Common myeloid progenitor, CD34-positive (primary cell): ENCODE results near the gene MAN1C1.

Experiments used
- CTCF ChIA-PET: fragments of 350-600 bp; sonication (Branson Sonifier 250); formaldehyde crosslinking; loops from one replicate; lab custom pipeline; 2021; ENCODE audit warnings: antibody characterized with exemption; lab: Charles Lee
- POLR2A ChIA-PET: fragments of 350-600 bp; sonication (Branson Sonifier 250); formaldehyde crosslinking; loops from one replicate; lab custom pipeline; 2021; ENCODE audit warnings: antibody characterized with exemption; lab: Charles Lee
- DNase-seq, 3 donors: peaks; one replicate each; pipeline versions ENCODE4 v3.0.0 to v3.0.0-alpha.2; 2013
- H3K27ac ChIP-seq, 2 experiments: 1 replicate in 1 of 2; 2 replicates in 1 of 2; pipeline ENCODE4 v1.7.0; 2013; ENCODE audit warnings: inconsistent platforms in 2 of 2, low read length in 2 of 2, mild to moderate bottlenecking in 2 of 2, low read depth in 1 of 2, moderate library complexity in 1 of 2; ENCODE audit not compliant: severe bottlenecking in 2 of 2, insufficient read depth in 1 of 2, poor library complexity in 1 of 2
- H3K27me3 ChIP-seq, 5 experiments: replicated peaks in 2 of 5; 1 replicate in 3 of 5; 2 replicates in 2 of 5; pipeline versions ENCODE4 v1.6.1 to v1.7.0; 2013; ENCODE audit warnings: low read length in 4 of 5, mild to moderate bottlenecking in 2 of 5, moderate library complexity in 2 of 5, inconsistent platforms in 1 of 5; ENCODE audit not compliant: insufficient read depth in 5 of 5, control insufficient read depth in 4 of 5
- H3K36me3 ChIP-seq, 4 experiments: 1 replicate in 2 of 4; 2 replicates in 2 of 4; pipeline versions ENCODE4 v1.6.1 to v1.7.0; 2013; ENCODE audit warnings: low read length in 3 of 4, control low read depth in 1 of 4, mild to moderate bottlenecking in 1 of 4; ENCODE audit not compliant: control insufficient read depth in 4 of 4, insufficient read depth in 4 of 4
- H3K4me1 ChIP-seq, 4 experiments: 1 replicate in 3 of 4; 2 replicates in 1 of 4; pipeline versions ENCODE4 v1.6.1 to v1.7.1; 2013; ENCODE audit warnings: low read length in 3 of 4, mild to moderate bottlenecking in 3 of 4, control low read depth in 1 of 4, inconsistent platforms in 1 of 4, moderate library complexity in 1 of 4; ENCODE audit not compliant: control insufficient read depth in 4 of 4, insufficient read depth in 4 of 4; ENCODE audit errors: control extremely low read depth in 1 of 4
- H3K4me3 ChIP-seq, 7 experiments: 1 replicate in 4 of 7; 2 replicates in 3 of 7; pipeline versions ENCODE4 v1.5.1 to v1.7.0; 2013; ENCODE audit warnings: mild to moderate bottlenecking in 7 of 7, low read length in 6 of 7, moderate library complexity in 6 of 7, inconsistent platforms in 2 of 7, low read depth in 2 of 7, control low read depth in 1 of 7; ENCODE audit not compliant: insufficient read depth in 4 of 7, control insufficient read depth in 1 of 7; ENCODE audit errors: extremely low read depth in 1 of 7
- H3K9me3 ChIP-seq, 5 experiments: 1 replicate in 4 of 5; 2 replicates in 1 of 5; pipeline versions ENCODE4 v1.6.1 to v1.7.1; 2013; ENCODE audit warnings: low read length in 4 of 5, mild to moderate bottlenecking in 2 of 5, inconsistent platforms in 1 of 5, low read depth in 1 of 5, moderate library complexity in 1 of 5; ENCODE audit not compliant: control insufficient read depth in 4 of 5, insufficient read depth in 2 of 5; ENCODE audit errors: control extremely low read depth in 1 of 5
- WGBS: methylation state at CpG from one replicate; pipeline ENCODE4 v1.1.5; 2013; ENCODE audit not compliant: insufficient coverage; 5-methylcytosine and 5-hydroxymethylcytosine counted together

MAN1C1 gene

DNA sequence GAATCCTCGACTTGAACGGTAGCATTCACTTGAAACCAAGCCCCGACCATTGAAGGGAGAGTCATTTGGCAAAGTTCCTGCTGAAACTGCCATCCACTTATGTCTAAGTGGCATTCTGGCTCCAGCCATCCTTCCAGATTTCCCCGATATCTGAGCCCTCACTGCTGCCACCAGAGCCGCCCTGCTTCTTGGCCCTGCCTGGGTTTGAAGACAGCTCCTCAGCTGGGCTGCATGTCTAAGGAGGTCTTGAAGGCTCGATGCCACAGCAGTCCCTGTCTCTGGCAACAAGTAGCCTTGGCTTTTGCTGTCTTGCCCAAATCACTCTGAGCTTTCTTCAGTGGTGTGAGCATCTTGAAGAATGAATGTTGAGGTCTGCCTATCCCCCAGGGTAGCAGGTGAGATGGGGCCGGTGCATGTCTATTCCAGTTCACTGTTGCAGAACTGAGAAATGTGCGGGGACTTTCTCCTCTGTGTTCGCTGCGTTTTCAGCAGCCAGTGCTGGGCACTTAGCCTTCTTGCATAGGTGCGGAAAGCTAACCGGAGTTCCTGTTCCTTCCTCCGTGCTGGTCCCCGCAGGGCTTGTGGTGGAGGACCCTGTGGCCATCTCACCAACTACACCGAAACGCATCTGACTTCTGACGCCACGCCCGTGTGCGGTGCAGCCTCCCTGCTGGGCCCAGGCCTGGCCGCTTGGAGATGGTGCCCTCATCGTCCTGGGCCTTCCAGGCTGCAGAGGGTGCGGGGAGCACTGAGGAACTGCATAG lies 29.2 kb downstream of the MAN1C1 start:
- no peak overlapping the region for H3K4me3 ChIP-seq
- DNase-seq = peak in 1 of 3 donors; percentile 38
- H3K27me3 ChIP-seq = peaks cover 0 to 42% (median 9%) of the 10 kb centered on the region in 5 experiments
- POLR2A ChIA-PET = no interaction called here
- no peaks in the 10 kb centered on the region for H3K9me3 ChIP-seq
- CTCF ChIA-PET = interaction anchor here (0.7 to 1.8 kb wide), 3 partner anchors 10 to 97 kb away, joined by 3 to 9 read pairs (median 3); no protein-coding TSS in a partner anchor
- H3K27ac ChIP-seq = no peak overlapping the region
- peaks cover 9 to 21% (median 17%) of the 10 kb centered on the region in 4 experiments for H3K4me1 ChIP-seq
- 97% methylated on average over 20 of the region's 23 CpGs for WGBS
- H3K36me3 ChIP-seq = no peaks in the 10 kb centered on the region

DNA sequence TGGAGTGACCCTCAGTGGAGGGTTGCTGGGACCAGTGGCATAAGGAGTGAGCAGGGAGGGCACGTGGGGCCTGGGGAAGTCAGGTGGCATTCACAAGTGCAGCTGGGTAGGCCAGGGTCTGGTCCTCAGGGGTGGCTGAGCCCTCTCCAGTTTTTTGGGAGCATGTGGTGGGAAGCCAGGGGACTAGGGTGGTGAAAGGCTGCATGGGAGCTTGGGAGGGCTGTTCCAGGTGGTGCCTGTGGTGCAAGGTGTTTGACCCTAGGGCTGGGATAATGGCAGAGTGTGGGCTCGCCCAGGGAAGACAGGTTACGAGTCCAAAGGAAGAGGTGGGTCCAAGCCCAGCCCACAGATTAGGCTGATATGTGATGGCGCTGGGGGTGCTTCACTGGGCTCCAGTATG lies 30.5 kb downstream of the MAN1C1 start:
- CTCF ChIA-PET = no interaction called here
- Histone ChIP-seq H3K4me3 (no peak overlapping the region), H3K27me3 (peaks cover 0 to 44% (median 9%) of the 10 kb centered on the region in 5 experiments), H3K36me3 (no peaks in the 10 kb centered on the region), H3K27ac (no peak overlapping the region), H3K9me3 (no peaks in the 10 kb centered on the region), H3K4me1 (peaks cover 3 to 15% (median 11%) of the 10 kb centered on the region in 4 experiments)
- WGBS = 89% methylated on average over 4 of the region's 4 CpGs
- no peak for DNase-seq
- POLR2A ChIA-PET = no interaction called here

DNA sequence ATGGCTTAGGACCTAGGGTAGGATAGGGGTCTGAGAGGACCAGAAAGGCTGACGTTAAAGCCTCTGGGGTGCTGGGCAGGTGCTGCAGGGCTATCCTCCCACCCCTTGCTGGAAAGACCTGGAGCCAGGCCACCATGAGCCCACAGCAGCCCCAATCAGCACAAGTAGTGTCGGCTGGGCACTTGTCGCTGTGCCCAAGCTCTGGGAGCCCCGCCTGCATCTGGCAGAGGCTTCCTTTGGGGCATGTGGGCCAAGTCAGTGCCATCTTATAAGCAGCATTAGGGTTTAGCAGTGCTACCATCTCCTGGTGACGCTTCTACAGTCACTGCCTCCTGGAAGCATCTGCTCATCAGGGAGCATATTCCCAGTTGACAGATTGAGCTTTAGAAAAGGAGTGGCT lies 31.3 kb downstream of the MAN1C1 start:
- CTCF ChIA-PET = no interaction called here

DNA sequence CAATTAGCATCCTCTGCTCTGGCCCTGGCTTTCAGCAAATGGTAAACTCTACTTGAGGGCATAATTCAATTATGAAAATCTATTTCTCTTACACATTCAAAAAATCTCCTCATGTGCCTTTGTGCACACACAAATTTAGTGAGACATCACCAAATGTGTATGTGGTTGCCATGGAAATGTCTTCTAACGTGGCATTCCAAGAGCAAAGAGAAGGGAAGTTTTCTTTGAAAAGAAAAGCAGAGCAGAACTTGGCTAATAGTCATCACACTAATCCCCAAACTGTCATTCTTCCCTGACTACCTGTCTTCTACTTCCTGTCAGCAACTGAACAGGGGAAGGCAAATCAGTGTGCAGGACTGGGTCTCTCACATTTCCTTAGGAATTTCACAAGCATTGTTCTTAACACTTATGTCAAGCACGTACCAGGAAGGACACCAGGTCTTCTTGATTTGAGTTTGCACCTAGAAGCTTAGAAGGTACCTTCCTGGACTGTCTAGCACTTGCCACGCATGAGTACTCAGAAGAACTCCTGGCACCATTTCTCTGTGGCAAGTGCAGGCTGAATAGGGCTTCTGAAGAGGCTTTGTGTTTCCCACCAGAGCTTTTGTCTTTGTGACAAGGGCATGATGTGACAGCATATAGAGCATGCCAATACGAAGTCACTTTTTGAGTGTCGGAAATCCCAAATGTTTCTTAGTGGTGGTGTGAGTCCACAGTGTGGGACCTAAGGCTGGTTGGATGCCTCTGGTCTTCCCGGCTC lies 32.3 kb downstream of the MAN1C1 start:
- Histone ChIP-seq H3K9me3 (no peaks in the 10 kb centered on the region), H3K36me3 (no peaks in the 10 kb centered on the region), H3K27me3 (peaks cover 0 to 44% (median 9%) of the 10 kb centered on the region in 5 experiments), H3K27ac (no peak overlapping the region), H3K4me1 (peaks cover 0 to 8% (median 5%) of the 10 kb centered on the region in 4 experiments), H3K4me3 (no peak overlapping the region)
- 92% methylated on average over 6 of the region's 6 CpGs for WGBS
- no peak for DNase-seq
- ChIA-PET POLR2A (no interaction called here), CTCF (no interaction called here)

More for the DNA sequence above, 31.3 kb downstream of the MAN1C1 start:
- peaks cover 0 to 8% (median 6%) of the 10 kb centered on the region in 4 experiments for H3K4me1 ChIP-seq
- DNase-seq = no peak
- no peaks in the 10 kb centered on the region for H3K9me3 ChIP-seq
- H3K27ac ChIP-seq = no peak overlapping the region
- H3K27me3 ChIP-seq = peaks cover 0 to 44% (median 9%) of the 10 kb centered on the region in 5 experiments
- no peak overlapping the region for H3K4me3 ChIP-seq
- no peaks in the 10 kb centered on the region for H3K36me3 ChIP-seq
- WGBS = 100% methylated on average over 4 of the region's 5 CpGs
- POLR2A ChIA-PET = no interaction called here

DNA sequence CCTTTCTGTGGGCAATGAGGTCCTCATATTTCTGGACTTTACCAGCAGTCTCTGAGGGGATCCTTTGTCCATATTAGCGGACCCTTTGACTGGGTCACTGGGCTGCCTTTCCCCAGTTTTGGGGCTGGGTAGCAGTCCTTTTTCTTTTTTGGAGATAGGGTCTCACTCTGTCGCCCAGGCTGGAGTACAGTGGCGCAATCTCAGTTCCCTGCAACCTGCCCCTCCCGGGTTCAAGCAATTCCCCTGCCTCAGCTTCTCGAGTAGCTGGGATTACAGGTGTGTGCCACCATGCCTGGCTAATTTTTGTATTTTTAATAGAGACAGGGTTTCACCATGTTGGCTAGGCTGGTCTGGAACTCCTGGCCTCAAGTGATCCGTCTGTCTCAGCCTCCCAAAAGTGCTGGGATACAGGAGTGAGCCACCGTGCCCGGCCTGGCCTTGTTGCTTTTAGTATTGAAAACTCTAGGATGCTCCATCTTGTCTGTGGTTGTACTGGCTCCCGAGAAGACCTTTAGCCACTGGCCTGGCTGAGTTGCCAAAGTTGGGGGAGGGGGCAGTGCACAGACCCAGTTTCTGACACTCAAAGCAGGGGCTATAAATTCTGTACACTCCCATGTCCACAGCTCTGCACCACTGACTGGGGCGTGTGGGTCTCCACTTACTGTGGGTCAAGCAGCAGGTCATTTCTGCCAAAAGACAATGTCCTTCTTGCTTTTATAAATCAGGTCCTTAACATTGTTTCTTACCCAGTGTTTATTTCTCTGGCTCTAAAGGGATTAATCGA lies 33.1 kb downstream of the MAN1C1 start:
- Histone ChIP-seq H3K36me3 (no peaks in the 10 kb centered on the region), H3K27me3 (peaks cover 0 to 41% (median 8%) of the 10 kb centered on the region in 5 experiments), H3K4me3 (no peak overlapping the region), H3K4me1 (peaks cover 0 to 8% (median 4%) of the 10 kb centered on the region in 4 experiments), H3K9me3 (no peaks in the 10 kb centered on the region), H3K27ac (no peak overlapping the region)
- ChIA-PET POLR2A (no interaction called here), CTCF (interaction anchor here (1.9 kb wide), 1 partner anchor 148 kb away, joined by 4 read pairs; no protein-coding TSS in a partner anchor)
- WGBS = 94% methylated on average over 9 of the region's 11 CpGs
- no peak for DNase-seq

DNA sequence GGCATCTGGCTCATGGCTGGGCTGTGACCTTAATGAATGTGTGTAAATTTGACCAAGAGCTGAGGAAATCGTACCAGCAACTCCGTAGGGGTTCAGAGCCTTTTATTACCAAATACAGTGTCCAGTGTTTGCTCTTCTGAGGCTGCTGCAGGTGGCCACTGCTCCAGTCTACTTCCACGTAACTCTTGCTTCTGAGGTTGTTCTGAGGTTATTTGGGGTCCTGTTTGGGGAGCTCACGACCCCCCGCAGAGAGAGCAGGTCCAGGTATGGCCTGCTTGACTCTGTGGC lies 33.6 kb downstream of the MAN1C1 start:
- no peaks in the 10 kb centered on the region for H3K36me3 ChIP-seq
- ChIA-PET POLR2A (no interaction called here), CTCF (interaction anchor here (1.9 kb wide), 1 partner anchor 147 kb away, joined by 4 read pairs; no protein-coding TSS in a partner anchor)
- H3K27ac ChIP-seq = no peak overlapping the region
- no peak for DNase-seq
- WGBS = 93% methylated on average over 3 of the region's 5 CpGs
- peaks cover 0 to 8% (median 4%) of the 10 kb centered on the region in 4 experiments for H3K4me1 ChIP-seq
- no peaks in the 10 kb centered on the region for H3K9me3 ChIP-seq
- peaks cover 0 to 35% (median 5%) of the 10 kb centered on the region in 5 experiments for H3K27me3 ChIP-seq
- no peak overlapping the region for H3K4me3 ChIP-seq
